ENCODE data around the gene WDR35. TPM values are rescaled to one million over a fixed set of nuclear protein-coding genes. Genes with fewer than 3 reads are reported as not detected.

Gene WDR35
- total RNA-seq, 1 experiment from 2014 or later = 7.2 TPM

DNA sequence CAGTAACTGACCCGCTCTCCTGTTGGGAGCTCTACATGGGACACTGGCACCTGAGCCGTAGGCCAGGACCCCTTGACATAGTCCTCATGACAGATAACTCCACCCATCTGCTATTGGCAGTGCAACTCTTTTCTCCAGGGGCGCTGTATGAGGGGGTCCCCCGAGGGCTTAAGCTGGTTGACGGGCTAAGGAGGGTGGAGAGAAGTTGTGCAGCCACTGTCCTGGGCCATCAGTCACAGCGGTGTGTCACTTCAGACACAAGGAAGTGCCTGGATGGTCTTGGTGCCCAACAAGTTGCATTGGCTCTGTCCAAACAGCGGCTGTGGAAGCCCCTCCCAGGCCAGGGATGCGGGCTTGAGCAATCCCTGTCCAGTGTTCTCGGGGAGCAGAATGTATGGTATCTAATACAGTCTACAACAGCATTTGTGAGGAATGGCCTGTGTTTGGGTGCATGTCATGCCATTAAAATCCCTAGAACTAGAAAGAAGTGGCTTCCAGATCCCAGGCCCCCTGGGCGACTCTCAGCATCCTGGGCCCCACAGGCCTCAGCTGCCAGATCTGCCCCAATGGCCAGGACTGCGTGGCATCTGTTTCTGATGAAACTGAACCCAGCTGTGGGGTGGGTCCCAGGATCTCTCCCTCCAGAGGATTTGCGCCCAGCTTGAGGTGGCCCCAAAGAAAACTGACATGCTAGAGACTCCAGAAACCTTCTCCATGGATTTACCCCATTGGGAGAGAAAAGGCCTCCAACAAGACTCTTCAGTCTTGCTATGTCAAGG is 111.4 kb downstream of the WDR35 start:
- DNase-seq = no peak
- intact Hi-C loops (cut with micrococcal nuclease; ENCODE audit: unreplicated experiment) = no loop called here
- Mint-ChIP-seq H3K4me3 (ENCODE audit: unreplicated experiment) (no peak overlapping the region), H3K4me1 (ENCODE audit: low read depth, unreplicated experiment) (no peaks in the 10 kb centered on the region), H3K27ac (ENCODE audit: unreplicated experiment) (no peak overlapping the region), H3K27me3 (ENCODE audit: insufficient read depth, unreplicated experiment) (no peaks in the 10 kb centered on the region), H3K9me3 (ENCODE audit: unreplicated experiment) (no peaks in the 10 kb centered on the region), H3K36me3 (ENCODE audit: insufficient read depth, unreplicated experiment) (no peaks in the 10 kb centered on the region)
- Histone ChIP-seq H3K36me3 (ENCODE audit: control insufficient read depth, insufficient read depth, low read length) (no peaks in the 10 kb centered on the region), H3K4me1 (no peaks in the 10 kb centered on the region), H3K27me3 (replicated peaks; ENCODE audit: control insufficient read depth, insufficient read depth, low read length) (no peaks in the 10 kb centered on the region; the same call in 1 of the 2 replicates), H3K4me3 (ENCODE audit: low read depth, low read length) (no peak overlapping the region), H3K9me3 (no peaks in the 10 kb centered on the region)
- no TSS peak for BruUV-seq (replicated peaks)
- TF ChIP-seq CTCF (IDR thresholded peaks at IDR 0.05; ENCODE audit: insufficient read depth in 1 of 2, low read depth in 1 of 2, low read length in 1 of 2, severe bottlenecking in 1 of 2, unreplicated experiment in 1 of 2) = no peak
- ChIA-PET POLR2A (no interaction called here), CTCF (no interaction called here)

- POLR2A ChIA-PET = no interaction called here
- Mint-ChIP-seq H3K9me3 (ENCODE audit: unreplicated experiment) (no peaks in the 10 kb centered on the region), H3K4me3 (ENCODE audit: unreplicated experiment) (no peak overlapping the region), H3K27ac (ENCODE audit: unreplicated experiment) (no peak overlapping the region), H3K36me3 (ENCODE audit: insufficient read depth, unreplicated experiment) (no peaks in the 10 kb centered on the region), H3K27me3 (ENCODE audit: insufficient read depth, unreplicated experiment) (no peaks in the 10 kb centered on the region), H3K4me1 (ENCODE audit: low read depth, unreplicated experiment) (no peaks in the 10 kb centered on the region)
- intact Hi-C loops (cut with micrococcal nuclease; ENCODE audit: unreplicated experiment) = no loop called here
- Histone ChIP-seq H3K9me3 (no peaks in the 10 kb centered on the region), H3K4me1 (no peaks in the 10 kb centered on the region), H3K4me3 (ENCODE audit: low read depth, low read length) (no peak overlapping the region), H3K36me3 (ENCODE audit: control insufficient read depth, insufficient read depth, low read length) (no peaks in the 10 kb centered on the region), H3K27me3 (replicated peaks; ENCODE audit: control insufficient read depth, insufficient read depth, low read length) (no peaks in the 10 kb centered on the region; the same call in 1 of the 2 replicates)
- no peak for TF ChIP-seq CTCF (IDR thresholded peaks at IDR 0.05; ENCODE audit: insufficient read depth in 1 of 2, low read depth in 1 of 2, low read length in 1 of 2, severe bottlenecking in 1 of 2, unreplicated experiment in 1 of 2)
- BruUV-seq (replicated peaks) = no TSS peak
- CTCF ChIA-PET = no interaction called here
- DNase-seq = no peak
Measured at GRCh38 chr2:19876751-19877150, 113.2 kb downstream of the WDR35 start.

DNA sequence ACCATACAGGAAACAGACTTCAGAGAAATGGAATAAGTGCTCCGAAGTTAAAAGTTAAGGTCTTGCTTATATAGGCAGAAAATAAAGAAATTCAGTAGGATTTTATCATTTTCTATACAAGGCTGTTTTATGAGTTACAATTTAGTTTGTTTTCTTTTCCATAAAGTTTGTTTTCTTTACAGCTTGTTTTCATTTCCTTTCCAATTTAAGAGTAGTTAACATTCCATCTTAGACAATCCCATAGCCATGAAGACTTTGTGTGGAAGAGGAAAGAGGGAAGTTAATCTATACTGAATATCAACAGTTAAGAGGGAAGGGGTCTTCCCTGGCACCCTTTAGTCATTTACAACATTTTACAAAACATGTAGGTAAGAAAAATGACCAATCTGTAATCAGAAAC is 114.6 kb downstream of the WDR35 start:
- Mint-ChIP-seq H3K36me3 (ENCODE audit: insufficient read depth, unreplicated experiment) (no peaks in the 10 kb centered on the region), H3K27ac (ENCODE audit: unreplicated experiment) (no peak overlapping the region), H3K4me1 (ENCODE audit: low read depth, unreplicated experiment) (no peaks in the 10 kb centered on the region), H3K4me3 (ENCODE audit: unreplicated experiment) (no peak overlapping the region), H3K9me3 (ENCODE audit: unreplicated experiment) (no peaks in the 10 kb centered on the region), H3K27me3 (ENCODE audit: insufficient read depth, unreplicated experiment) (no peaks in the 10 kb centered on the region)
- H3K9me3 ChIP-seq = no peaks in the 10 kb centered on the region
- TF ChIP-seq CTCF (IDR thresholded peaks at IDR 0.05; ENCODE audit: insufficient read depth in 1 of 2, low read depth in 1 of 2, low read length in 1 of 2, severe bottlenecking in 1 of 2, unreplicated experiment in 1 of 2) = no peak
- no TSS peak for BruUV-seq (replicated peaks)
- CTCF ChIA-PET = no interaction called here
- DNase-seq = no peak
- no peaks in the 10 kb centered on the region for H3K4me1 ChIP-seq
- no peaks in the 10 kb centered on the region; the same call in 1 of the 2 replicates for H3K27me3 ChIP-seq (replicated peaks; ENCODE audit: control insufficient read depth, insufficient read depth, low read length)
- intact Hi-C loops (cut with micrococcal nuclease; ENCODE audit: unreplicated experiment) = no loop called here
- POLR2A ChIA-PET = no interaction called here
- H3K36me3 ChIP-seq (ENCODE audit: control insufficient read depth, insufficient read depth, low read length) = no peaks in the 10 kb centered on the region
- H3K4me3 ChIP-seq (ENCODE audit: low read depth, low read length) = no peak overlapping the region
